Endodermal cell (in vitro differentiated cells): ENCODE measurements around the gene MAPRE2. TPM values are rescaled to one million over a fixed set of nuclear protein-coding genes. Genes with fewer than 3 reads are reported as not detected.

Experiments
- DNase-seq: peaks from one replicate; pipeline ENCODE4 v3.0.0-alpha.2; 2017
- H3K27ac ChIP-seq: 2 replicates; pipeline ENCODE4 v1.5.1; 2013; ENCODE audit warnings: mild to moderate bottlenecking, low read depth, low read length, moderate library complexity
- H3K27me3 ChIP-seq: 2 replicates; pipeline ENCODE4 v1.6.1; 2013; ENCODE audit warnings: mild to moderate bottlenecking, low read length, moderate library complexity; ENCODE audit not compliant: insufficient read depth, control insufficient read depth, poor library complexity, severe bottlenecking
- H3K36me3 ChIP-seq: 2 replicates; pipeline ENCODE4 v1.7.0; 2013; ENCODE audit warnings: mild to moderate bottlenecking, low read length, moderate library complexity; ENCODE audit not compliant: control insufficient read depth, insufficient read depth
- H3K4me1 ChIP-seq: one replicate; pipeline ENCODE4 v1.7.0; 2013; ENCODE audit warnings: low read length; ENCODE audit not compliant: control insufficient read depth, insufficient read depth
- H3K4me3 ChIP-seq: 2 replicates; pipeline ENCODE4 v1.5.1; 2013; ENCODE audit warnings: mild to moderate bottlenecking, low read length, moderate library complexity
- H3K9ac ChIP-seq: 2 replicates; pipeline ENCODE4 v1.6.1; 2013; ENCODE audit warnings: mild to moderate bottlenecking, low read length, moderate library complexity; ENCODE audit not compliant: poor library complexity, severe bottlenecking; ENCODE audit errors: extremely low read depth
- H3K9me3 ChIP-seq: 2 replicates; pipeline ENCODE4 v1.6.1; 2013; ENCODE audit warnings: mild to moderate bottlenecking, low read length, moderate library complexity; ENCODE audit not compliant: control insufficient read depth
- H3K27ac Mint-ChIP-seq: 2 replicates; pipeline ENCODE4 v1.8.0; 2020; ENCODE audit warnings: mixed read lengths
- H3K27me3 Mint-ChIP-seq: 2 replicates; pipeline ENCODE4 v1.8.0; 2021; ENCODE audit warnings: mild to moderate bottlenecking, mixed read lengths; ENCODE audit not compliant: insufficient read depth
- H3K36me3 Mint-ChIP-seq: 2 replicates; pipeline ENCODE4 v1.8.0; 2020; ENCODE audit warnings: low read depth, mixed read lengths
- H3K4me1 Mint-ChIP-seq: 2 replicates; pipeline ENCODE4 v1.8.0; 2020; ENCODE audit warnings: mixed read lengths
- H3K4me3 Mint-ChIP-seq: 2 replicates; pipeline ENCODE4 v1.8.0; 2020; ENCODE audit warnings: mild to moderate bottlenecking, moderate library complexity, mixed read lengths
- H3K9me3 Mint-ChIP-seq: 2 replicates; pipeline ENCODE4 v1.8.0; 2020; ENCODE audit warnings: mild to moderate bottlenecking, mixed read lengths
- WGBS, 2 experiments: methylation state at CpG; one replicate each; pipeline versions ENCODE4 v1.1.5 to v1.1.7; 2013; ENCODE audit warnings: missing lambda C conversion rate in 2 of 2, mixed read lengths in 1 of 2; ENCODE audit not compliant: insufficient coverage in 1 of 2, insufficient read length in 1 of 2; 5-methylcytosine and 5-hydroxymethylcytosine counted together
- total RNA-seq, 2 donors: library from RNA; stranded (reverse); fragmentation: NEBNext Ultra II Directional in 1 of 2; extraction: Animal tissue kit (Norgen Biotek cat#: 25700) in 1 of 2; gene quantifications; 2 replicates in 1 of 2; 3 replicates in 1 of 2; pipeline ENCODE4 v1.2.1, GENCODE V29; 2021
- TF ChIP-seq, protein P1 (sequence below): fragments of 200-600 bp; sonication (generic); conservative IDR thresholded peaks from 2 replicates; pipeline ENCODE4 v1.5.0; 2021; ENCODE audit warnings: antibody characterized with exemption, mild to moderate bottlenecking

Gene MAPRE2
- total RNA-seq, 2 donors from 2014 or later = 15.2 to 16.5 TPM

DNA sequence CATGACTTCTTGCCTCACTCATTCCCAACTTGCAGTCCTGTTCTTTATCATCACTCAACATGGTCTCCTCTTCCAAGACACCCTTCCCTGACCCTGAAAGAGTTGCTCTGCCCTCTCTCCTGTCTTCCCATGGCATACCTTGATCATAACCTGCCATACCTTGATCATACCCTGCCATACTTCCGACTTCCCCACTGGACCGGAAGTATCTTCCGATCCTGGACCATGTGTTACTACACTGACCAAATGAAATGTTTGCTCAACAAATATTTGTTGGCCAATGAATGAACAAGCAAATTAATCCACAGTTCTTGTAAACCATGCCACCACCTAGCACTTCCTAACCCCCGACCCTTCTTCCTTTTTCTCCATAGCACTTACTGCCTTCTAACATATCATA, 138.7 kb downstream of the MAPRE2 start:
- TF ChIP-seq, protein P1, sequence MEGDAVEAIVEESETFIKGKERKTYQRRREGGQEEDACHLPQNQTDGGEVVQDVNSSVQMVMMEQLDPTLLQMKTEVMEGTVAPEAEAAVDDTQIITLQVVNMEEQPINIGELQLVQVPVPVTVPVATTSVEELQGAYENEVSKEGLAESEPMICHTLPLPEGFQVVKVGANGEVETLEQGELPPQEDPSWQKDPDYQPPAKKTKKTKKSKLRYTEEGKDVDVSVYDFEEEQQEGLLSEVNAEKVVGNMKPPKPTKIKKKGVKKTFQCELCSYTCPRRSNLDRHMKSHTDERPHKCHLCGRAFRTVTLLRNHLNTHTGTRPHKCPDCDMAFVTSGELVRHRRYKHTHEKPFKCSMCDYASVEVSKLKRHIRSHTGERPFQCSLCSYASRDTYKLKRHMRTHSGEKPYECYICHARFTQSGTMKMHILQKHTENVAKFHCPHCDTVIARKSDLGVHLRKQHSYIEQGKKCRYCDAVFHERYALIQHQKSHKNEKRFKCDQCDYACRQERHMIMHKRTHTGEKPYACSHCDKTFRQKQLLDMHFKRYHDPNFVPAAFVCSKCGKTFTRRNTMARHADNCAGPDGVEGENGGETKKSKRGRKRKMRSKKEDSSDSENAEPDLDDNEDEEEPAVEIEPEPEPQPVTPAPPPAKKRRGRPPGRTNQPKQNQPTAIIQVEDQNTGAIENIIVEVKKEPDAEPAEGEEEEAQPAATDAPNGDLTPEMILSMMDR = no peak
- H3K9me3 ChIP-seq = peaks cover 8% of the 10 kb centered on the region
- H3K27ac ChIP-seq = no peak overlapping the region
- Mint-ChIP-seq H3K9me3 (peaks cover 7% of the 10 kb centered on the region), H3K4me3 (no peak overlapping the region), H3K36me3 (no peaks in the 10 kb centered on the region), H3K27ac (no peak overlapping the region), H3K4me1 (no peaks in the 10 kb centered on the region), H3K27me3 (no peaks in the 10 kb centered on the region)
- DNase-seq = no peak
- H3K27me3 ChIP-seq = no peaks in the 10 kb centered on the region
- H3K4me1 ChIP-seq = no peaks in the 10 kb centered on the region
- no peak overlapping the region for H3K4me3 ChIP-seq
- no peaks in the 10 kb centered on the region for H3K36me3 ChIP-seq
- no peak overlapping the region for H3K9ac ChIP-seq
- 86 to 94% methylated on average over 3 to 4 of the region's 4 CpGs for WGBS, 2 experiments

DNA sequence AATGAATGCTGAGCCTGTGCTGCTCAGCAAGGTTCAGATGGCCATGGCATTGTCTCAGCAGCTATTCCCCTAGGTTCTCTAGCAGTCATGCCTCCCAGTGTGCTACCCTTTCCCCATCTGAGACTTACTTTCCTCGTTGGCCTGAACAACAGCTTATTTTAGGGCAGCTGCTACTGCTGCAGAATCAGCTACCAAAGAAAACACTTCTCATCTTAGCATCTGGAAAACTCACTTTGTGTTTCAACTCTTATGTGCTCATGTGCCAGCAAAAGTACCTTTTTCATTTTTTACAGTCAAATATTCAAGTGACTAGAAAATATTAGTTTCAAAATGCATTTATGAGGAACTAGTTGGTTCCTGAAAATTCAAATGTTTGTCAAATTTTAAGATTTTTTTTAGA, 139.2 kb downstream of the MAPRE2 start:
- peaks cover 7% of the 10 kb centered on the region for H3K9me3 Mint-ChIP-seq
- no peaks in the 10 kb centered on the region for H3K27me3 Mint-ChIP-seq
- H3K9ac ChIP-seq = no peak overlapping the region
- no peaks in the 10 kb centered on the region for H3K4me1 ChIP-seq
- no peaks in the 10 kb centered on the region for H3K4me1 Mint-ChIP-seq
- H3K36me3 ChIP-seq = no peaks in the 10 kb centered on the region
- H3K4me3 ChIP-seq = no peak overlapping the region
- no peak overlapping the region for H3K27ac Mint-ChIP-seq
- TF ChIP-seq, protein P1 = no peak
- DNase-seq = no peak
- H3K27me3 ChIP-seq = no peaks in the 10 kb centered on the region
- WGBS, 2 experiments = 89% methylated on average over 1 of the region's 1 CpG; no CpG with 5 or more reads in 1 of the 2 experiments
- peaks cover 8% of the 10 kb centered on the region for H3K9me3 ChIP-seq
- H3K4me3 Mint-ChIP-seq = no peak overlapping the region
- H3K36me3 Mint-ChIP-seq = no peaks in the 10 kb centered on the region
- H3K27ac ChIP-seq = no peak overlapping the region

DNA sequence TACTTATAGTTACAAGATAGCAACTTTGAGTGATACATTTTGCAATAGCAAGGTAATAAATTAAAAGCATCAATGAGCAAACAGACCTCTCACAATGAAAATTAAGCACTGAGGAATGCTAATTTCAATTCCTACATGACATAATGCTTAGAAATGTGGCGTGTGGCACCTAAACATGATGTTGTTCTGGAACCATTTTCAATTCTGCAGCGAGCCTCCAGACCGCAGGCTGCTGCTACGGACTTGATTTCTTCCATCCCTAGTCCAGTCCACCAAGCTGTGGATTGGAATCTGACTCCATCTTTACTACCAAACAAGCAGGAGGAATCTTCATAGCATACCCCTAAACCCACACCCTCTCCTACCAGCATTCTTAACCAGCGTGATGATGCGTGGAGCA, 140.9 kb downstream of the MAPRE2 start:
- H3K4me3 Mint-ChIP-seq = no peak overlapping the region
- Histone ChIP-seq H3K27me3 (no peaks in the 10 kb centered on the region), H3K4me3 (no peak overlapping the region), H3K27ac (no peak overlapping the region), H3K9ac (no peak overlapping the region), H3K36me3 (no peaks in the 10 kb centered on the region), H3K9me3 (peaks cover 1% of the 10 kb centered on the region), H3K4me1 (no peaks in the 10 kb centered on the region)
- H3K27ac Mint-ChIP-seq = no peak overlapping the region
- no peak for DNase-seq
- 87 to 96% methylated on average over 4 to 6 of the region's 6 CpGs for WGBS, 2 experiments
- no peaks in the 10 kb centered on the region for H3K27me3 Mint-ChIP-seq
- peaks cover under 1% of the 10 kb centered on the region for H3K9me3 Mint-ChIP-seq
- TF ChIP-seq, protein P1 = no peak
- H3K36me3 Mint-ChIP-seq = no peaks in the 10 kb centered on the region
- H3K4me1 Mint-ChIP-seq = peaks cover 5% of the 10 kb centered on the region
